Measurements from ENCODE around the gene SORCS3.

SORCS3 gene

DNA sequence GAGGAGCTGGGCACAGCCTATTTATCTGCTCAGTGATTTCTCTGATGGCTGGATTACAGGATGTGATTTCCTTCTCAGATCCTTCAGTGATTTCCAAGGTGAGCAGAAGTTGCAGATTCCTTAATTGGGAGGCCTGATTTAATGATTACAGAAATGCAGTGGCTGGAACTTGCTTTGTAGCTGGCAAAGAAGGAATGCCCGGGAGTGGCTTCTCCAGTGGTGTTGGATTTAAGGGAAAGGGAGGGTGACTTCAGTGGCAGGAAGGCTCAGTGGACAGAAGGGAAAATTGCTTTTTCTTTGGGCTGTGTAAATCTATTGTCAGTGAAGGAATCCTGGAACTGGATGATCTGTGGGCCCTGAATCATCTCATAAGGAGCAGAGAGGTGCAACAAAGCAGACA lies 5.1 kb downstream of the SORCS3 start:
- no peak for DNase-seq (ENCODE audit: low read depth)

DNA sequence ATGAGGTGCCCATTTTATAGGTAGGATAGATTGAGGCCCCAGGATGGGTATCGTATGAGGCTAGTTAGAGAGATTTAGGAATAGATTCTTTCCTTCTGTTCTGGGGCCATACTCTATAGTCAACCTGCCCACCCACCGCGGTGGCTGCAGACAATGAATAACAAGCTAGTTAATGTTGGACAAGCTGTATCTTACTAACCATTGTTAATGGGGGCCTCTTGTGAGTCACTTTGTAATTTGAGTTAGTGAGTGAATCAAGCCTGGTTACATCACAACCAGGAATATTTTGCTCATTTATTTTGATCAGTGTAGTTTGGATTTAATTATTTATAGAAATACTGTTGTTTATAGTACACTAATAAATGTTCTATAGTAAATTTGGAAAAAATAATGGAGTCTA lies 7.3 kb downstream of the SORCS3 start:
- DNase-seq (ENCODE audit: low read depth) = no peak

DNA sequence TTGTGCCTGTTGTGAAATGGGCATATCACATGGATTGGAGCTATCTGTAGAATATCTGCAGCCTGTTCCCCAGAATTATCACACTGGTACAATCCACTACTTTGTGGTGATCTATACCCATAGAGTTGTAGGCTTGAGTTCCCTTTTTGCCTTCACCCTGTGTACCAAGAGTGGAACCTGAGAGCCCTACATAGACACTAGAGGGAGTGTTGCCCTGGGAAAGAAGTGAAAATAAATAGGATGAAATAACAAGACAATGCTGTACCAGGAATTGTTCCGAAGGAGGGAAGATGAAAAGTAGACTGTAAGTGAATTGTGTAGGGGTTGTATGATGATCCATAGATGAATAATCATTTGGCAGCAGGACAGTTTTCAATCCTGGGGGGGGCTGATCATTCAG lies 9.0 kb downstream of the SORCS3 start:
- DNase-seq (ENCODE audit: low read depth) = no peak

DNA sequence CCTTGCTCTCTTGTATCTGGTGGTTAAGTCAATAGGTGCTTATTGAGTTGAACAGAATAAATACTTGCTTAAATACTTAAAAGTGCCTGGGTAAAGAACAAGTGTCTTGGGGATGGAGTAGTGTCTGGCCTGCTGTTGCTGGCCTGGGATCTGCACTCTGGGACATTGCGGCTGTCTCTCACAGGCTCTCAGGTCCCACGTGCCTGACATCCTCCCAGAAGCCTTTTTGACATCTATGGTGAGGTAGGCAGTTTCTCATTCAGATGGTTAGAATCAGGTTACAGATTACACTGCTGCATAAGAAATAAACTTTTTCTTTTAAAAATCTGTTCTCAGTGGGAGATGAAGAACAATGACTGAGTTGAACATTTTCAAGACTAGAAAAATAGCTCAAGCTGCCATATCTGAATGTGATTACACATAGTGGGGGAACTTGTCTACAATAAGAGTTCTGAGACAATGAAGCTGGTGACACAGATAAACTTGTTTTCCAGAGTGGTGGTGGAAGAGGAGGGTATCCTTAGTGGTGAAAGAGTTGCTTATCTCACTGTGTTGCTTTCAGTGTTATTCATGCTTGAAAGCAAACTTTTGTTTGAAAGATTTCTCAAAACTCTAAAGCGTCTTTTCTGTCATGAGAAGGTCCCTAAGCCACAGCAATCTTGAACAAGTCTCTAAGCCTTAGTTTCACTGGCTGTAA lies 9.7 kb downstream of the SORCS3 start:
- DNase-seq (ENCODE audit: low read depth) = no peak

DNA sequence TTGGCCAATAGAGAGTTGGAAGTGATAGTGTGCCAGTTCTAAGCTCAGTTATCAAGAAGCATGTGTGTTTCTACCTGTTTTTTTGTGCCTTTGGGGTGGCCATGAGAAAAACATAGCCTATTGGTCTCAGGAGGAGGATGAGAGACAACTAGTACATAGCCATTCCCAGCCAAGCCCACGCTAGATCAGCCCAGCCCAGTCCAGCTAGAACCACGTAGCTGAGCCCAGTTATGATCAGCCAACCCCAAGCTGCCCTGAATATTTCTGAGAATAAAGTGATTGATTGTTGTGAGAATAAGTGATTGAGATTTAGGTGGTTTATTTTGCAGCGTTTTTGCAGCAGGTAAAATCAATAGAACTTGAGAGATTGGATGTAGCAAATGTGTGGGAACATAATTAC lies 15.9 kb downstream of the SORCS3 start:
- no peak for DNase-seq (ENCODE audit: low read depth)

DNA sequence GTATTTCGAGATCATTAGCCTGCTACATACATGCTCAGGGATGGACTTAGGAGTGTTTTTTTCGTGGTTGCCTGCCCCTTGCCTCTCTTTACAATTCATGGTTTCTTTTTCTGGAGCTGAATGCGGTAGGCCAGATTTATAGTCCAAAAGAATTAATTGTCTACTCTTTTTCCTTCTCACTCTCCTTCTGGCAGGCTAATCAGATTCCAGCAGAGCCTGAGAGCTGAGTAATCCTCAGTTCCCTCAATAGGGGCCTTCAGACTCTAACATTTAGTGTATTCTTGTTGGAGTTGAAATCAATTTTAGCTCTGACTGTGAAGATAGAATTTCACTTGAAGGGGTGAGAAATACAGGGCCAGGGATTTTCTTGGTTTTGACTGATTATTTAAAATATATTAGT lies 16.4 kb downstream of the SORCS3 start:
- no peak for DNase-seq (ENCODE audit: low read depth)

DNA sequence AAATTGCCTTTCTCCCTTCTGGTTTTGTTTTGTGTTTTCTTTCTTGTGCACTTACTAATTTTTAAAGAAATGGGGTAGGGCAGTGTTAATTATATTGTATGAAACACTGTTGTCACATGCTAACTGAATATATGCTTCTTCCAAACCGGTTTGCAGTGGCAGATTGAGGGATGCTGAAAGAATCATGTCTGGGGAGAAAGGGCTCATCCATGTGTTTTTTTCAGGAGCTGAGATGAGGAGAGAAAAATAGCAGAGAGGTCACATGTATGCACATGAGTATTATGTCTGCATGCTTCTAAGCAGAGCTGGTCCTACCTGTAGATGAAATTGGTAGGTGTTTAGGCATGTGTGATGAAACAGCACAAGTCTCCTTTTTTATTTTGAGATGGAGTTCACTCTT lies 17.0 kb downstream of the SORCS3 start:
- DNase-seq (ENCODE audit: low read depth) = no peak

DNA sequence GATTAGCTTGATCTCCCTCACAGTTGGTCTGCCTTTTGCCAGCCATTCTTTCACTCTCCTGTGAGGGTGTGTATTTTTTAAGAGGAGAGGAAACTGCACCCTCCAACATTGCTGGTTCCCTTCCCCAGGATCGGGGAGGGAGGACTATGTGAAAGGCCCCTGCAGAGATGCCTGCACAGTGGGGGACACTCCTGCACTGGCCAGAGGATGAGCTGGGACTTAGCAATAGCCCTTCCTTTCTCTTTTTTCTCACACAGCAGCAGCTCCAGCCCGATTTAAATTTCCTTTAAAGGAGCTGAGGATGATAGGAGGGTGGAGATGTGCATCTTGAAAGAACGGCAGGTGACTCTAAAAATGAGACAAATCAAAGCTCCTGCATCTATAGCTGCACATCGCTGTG lies 18.7 kb downstream of the SORCS3 start:
- DNase-seq (ENCODE audit: low read depth) = no peak

DNA sequence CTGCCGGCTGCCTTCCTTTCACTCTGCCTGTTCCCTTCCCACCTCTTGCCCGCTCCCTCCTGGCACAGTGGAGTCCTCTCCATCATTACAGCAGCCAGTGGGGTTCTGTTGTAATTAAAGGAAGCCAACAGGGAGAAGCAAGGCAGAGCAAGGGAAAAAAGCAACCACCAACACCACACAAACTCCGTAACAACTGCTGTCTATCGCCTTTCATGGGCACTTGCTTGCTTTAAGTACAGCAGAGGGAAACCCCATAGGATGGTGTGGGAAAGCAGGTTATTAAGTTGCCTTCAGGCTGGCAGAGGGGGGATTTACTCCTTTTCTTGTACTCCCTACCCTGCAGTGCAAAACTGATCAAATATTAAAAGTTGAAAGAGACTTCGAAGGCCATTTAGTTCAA lies 22.0 kb downstream of the SORCS3 start:
- DNase-seq (ENCODE audit: low read depth) = no peak

DNA sequence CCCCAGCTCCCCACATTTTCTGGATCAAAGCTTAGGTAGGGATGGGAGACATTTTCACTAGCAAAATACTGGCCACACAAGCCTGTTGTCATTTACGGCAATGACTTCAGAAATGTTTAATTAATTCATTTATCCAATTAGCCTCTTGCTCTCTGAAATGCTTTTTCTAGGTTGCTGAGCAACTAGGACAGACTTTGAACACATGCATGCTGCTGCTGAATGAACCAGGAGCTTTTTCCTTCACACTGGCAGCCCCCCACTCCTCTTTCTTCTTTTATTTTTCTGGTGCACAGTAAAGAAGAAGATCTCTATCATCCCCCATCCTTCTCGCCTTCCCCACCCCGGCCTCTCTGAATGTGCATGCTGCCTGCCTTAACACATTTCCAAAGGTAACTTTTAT lies 22.5 kb downstream of the SORCS3 start:
- DNase-seq (ENCODE audit: low read depth) = no peak

DNA sequence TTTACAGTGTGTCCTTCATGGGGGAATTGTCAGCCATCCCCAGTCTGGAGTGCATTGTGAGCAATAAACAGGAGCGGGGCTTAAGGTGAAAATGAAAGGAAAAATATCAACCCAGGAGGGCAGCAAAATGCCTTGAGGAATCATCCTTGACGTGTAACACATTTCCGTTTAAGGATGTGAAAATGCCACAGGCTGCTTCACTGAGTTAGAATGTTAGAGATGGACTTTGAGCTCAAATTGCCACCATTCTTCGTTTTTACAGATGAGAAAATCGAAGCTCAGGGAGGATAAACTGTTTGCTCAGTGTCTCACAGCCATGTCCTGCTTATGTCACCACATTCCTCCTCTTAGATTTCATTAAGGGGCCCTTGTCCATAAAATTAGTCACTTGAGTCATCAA lies 23.1 kb downstream of the SORCS3 start:
- DNase-seq (ENCODE audit: low read depth) = no peak

DNA sequence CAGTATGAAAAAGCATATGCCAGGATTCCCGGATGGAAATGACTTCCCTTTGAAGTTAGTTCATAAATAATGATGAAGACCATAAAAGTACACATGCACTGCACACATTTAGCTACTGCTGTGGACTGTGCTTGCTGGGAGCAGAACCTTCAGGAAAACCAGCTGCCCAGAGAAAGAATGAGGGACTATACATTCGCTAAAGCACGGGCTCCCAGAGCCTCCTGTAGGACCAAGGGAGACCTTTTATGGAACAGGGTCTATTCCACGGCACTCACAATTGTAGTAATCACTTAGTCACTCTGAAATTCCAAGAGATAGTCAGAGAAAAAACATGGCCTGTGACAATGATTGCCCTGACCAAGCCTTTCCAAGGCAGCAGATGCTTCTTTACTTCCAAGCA lies 24.1 kb downstream of the SORCS3 start:
- no peak for DNase-seq (ENCODE audit: low read depth)

DNA sequence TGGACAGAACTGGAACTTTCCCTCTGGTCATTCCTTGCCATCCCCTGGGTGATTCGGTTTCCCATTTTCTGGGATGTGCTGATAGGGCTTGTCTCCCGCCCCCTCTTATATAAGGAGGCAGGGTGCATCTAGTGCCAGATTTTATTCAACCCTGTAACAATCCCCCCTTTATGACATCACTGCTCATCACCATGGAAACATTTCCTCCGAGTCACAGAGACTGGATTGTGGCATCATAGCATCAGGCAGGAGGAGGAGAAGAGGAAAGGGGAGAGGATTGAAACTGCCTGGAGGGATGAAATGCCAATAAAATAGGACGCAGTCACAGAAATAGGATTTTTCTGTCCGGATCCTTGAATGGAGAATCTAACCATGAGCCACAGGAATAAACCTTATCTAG lies 25.0 kb downstream of the SORCS3 start:
- DNase-seq (ENCODE audit: low read depth) = no peak

DNA sequence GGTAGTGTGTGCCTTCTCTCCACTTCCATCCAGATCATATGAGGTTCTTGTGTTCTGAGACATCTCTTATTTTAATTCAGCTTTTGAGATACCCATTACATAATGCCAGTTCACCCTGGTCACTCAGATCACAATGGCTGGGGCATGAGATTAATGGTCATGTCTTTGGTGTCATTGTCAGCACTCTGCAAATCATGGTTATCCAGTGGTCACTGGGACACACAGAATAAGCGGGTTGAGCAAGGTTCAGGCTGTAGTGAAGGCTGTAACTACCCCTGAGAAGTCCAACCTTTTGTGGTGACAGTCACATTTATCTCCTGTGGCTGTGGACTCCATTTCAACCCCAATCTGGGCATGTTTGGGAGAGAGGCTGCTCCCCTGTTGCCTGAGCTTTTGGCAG lies 35.8 kb downstream of the SORCS3 start:
- DNase-seq (ENCODE audit: low read depth) = no peak

DNA sequence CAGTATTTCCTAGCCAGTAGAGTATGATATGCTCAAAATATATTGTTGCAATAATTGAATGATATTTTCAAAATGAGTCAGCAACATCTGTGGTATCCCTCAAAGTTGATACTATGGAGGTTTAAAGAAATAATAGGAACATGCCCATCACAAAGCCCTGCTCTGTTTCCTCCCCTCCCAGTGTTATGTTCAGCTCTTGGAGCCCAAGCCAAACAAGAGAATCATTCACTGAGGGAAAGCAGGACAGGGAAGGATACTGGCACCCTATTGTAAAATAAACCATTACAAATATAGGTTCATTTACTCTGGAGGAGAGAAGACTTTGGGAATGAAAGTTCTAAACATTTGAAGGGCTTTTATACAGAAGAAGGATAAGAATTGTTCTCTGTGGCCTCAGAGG lies 37.6 kb downstream of the SORCS3 start:
- no peak for DNase-seq (ENCODE audit: low read depth)

DNA sequence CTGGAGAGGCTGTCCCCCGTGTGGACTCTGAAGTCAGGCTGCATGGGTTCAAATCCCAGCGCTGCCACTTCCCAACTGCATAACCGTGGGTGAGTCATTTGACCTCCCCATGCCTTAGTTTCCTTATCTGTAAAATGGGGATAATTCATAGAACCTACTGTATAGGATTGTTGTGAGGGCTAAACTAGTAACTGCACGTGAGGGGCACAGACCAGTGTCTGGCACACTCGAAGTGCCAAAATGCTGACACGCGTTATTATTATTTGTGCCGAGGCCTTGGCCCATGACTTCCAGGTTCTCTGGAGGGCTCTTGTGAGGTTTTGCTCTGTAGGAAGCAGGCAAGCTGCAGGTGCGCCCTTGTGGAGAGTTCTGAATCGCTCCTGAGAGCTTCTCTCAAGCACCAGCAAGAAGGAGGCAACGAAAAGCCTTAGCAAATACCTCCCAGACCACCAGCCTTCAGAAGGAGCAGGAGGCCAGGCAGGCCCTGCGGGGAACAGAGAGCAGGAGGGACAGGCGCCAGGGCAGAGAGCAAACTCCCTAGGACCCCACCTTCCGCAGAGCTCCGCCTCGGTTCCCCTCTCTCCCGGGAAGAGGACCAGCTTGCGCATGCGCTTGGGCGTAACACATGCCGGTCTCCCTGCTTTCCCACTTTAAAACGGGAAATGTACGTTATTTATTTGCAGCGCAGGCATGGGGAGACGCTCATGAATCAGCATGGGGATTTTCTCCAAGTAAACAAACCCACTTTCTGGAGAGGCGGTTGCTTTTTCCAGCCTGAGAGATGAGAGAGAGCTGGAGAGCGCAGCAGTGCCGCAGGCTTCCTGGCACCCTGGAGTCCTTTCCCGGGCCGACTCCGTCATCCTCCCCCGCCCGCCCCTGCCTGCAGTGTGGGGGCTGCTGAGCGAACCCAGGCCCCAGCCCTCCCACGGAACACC lies 39.6 kb downstream of the SORCS3 start:
- DNase-seq (ENCODE audit: low read depth) = no peak

DNA sequence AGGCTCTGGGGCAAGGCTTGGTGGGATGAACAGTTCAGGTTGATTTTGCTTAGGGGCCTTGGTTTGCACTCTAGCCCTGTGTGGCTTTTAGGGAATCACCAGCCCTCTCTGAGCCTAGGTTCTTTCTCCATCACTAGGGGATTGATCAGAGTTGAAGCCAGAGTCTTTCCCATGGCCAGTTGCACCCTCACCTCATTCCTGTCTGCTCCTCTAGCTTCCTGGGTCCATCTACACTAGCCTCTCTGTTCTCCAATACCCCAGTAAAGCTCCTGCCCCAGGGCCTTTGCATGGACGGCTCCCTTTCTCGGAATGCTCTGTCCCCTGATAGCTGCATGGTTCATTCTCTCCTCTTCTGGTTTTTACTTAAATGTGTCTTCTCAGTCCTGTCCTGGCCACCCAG lies 40.4 kb downstream of the SORCS3 start:
- no peak for DNase-seq (ENCODE audit: low read depth)

DNA sequence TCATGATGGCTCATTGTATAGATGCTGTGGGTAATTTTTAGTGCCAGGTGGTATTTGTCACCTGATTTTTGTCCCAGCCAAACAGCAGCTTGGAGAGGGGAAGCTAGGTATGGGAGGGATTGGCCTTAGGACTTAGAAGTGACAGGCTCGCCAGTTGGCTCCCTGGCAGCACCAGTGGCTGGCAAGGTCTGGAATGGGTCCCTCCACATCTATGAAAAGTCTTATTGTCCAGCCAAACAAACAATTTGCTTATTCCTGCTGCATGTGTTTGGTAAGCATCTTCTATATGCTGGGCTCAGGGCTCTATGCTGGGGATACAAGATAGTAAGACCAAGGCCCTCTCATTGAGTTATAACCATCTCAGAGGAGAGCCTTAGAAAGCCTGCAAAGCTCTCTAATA lies 42.5 kb downstream of the SORCS3 start:
- no peak for DNase-seq (ENCODE audit: low read depth)

DNA sequence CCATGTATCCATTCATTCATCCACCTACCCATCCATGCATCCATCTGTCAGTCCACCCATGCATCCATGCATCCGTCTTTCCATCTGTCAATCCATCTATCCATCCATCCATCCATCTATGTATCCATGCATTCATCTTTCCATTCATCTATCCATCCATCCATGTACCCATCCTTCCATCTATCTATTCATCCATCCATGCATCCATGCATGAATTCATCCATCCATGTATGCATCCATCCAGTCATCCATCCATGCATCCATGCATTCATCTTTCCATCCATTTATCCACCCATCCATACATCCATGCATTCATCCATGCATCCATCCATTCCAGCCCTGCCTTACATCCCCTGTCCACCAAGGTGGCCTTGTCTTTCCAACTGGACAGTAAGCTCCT lies 45.7 kb downstream of the SORCS3 start:
- no peak for DNase-seq (ENCODE audit: low read depth)

DNA sequence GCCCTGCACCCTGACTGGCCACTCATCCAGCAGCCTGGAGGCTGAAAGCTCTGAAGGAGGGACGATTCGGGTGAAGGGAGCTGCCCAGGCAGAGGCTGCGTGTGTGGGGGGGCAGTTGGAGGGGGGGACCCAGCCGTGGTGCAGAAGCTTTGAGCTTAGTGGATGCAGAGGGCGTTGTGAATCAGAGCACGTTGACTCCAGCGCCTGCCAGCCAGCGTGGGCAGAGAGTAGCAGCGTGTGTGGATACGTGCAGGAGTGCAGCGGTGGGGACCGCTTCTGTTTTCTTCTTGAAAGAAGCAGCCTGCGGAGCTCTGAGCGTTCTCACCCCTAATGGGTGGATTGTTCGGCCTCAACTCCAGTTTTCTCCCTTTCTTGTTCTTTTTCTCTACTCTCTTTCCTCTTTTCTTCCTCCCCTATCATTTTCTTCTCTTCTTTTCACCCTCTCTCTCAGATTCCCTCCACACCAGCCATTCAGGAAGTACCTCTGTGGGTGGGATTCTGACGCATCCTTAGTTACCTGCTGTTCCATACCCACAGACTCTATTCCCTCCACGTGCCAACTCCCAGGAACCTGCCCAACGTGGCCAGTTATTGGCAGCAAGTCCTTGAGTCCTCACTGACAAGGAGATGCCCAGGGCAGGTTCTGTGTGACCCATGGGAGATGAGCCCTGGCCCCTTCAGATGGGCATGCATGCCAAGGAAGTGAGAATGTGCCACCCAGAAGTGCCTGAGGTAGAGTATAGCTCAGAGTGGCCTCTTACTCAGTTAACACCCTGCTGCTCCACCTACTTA lies 47.4 kb downstream of the SORCS3 start:
- DNase-seq (ENCODE audit: low read depth) = no peak

DNA sequence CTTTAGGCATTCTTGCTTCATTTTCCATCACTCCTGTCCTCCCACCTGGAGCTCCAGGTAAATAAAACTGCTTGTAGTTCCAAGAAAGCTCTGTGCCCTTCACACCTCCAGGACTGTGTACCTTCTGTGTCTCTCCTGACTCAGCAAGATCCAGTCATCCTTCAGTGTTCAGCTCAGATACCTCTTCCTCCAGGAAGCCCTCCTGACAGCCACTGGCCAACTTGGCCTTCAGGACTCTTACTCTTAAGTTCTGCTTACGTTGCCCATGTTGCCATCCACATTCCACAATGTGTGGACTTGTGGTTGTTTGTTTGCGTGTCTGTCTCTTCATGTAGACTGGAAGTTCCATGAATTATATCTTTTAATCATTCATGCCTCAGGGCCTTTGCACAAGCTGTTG lies 48.0 kb downstream of the SORCS3 start:
- no peak for DNase-seq (ENCODE audit: low read depth)

DNA sequence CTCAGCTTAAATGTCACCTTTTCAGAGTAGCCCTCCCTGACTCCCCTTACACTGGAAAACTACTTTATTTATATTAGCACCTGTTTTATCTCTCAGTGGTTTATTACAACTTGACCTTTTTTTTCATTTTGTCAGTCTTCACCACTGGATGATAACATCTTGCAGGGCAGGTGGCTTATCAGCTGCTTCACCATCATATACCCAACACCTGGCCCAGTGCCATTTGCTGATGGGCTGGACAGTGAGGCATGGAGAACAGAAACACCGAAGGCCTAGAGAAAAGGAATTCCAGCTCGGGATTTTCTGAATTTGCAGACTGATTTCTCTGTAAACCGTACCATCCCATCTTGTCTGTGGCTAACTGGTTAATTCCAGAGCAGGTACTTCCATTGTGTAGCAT lies 48.5 kb downstream of the SORCS3 start:
- DNase-seq (ENCODE audit: low read depth) = no peak

DNA sequence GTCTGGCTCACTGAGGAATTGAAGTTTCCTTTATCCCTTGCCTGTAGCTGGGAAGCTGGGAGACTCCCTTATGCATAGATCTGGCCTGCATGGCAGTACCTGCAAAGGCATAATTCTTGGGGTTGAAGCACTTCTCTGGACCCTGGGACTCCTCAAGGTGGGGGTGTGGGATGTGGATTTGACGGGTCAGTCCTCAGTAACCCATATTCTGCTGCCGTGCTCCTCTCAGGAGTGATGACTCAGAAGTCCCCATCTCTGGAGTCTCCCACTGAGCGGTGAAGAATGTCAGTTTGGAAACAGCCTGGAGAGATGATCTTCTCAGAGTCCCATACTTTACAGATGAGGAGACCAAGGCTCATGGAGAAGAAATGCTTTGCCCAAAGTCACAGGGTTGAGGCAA lies 49.0 kb downstream of the SORCS3 start:
- DNase-seq (ENCODE audit: low read depth) = no peak

Measured in stimulated activated CD8-positive, alpha-beta memory T cell treated with anti-CD3 and anti-CD28 coated beads, Interleukin-12 subunit alpha, Interleukin-12 subunit beta, amount 100 ng/mL, for 4 hours (primary cell).